Activated CD4-positive, alpha-beta T cell treated with anti-CD3 and anti-CD28 coated beads, Interleukin-2, amount 50 U/mL, for 48 hours (primary cell): ENCODE data around the gene CNN1.
"Not testable (repeated sequence)": the region's sequence is repeated elsewhere in the genome, so short reads cannot be mapped to it uniquely, and the experiment has no call there.

Experiments used
- DNase-seq, 2 experiments: peaks; one replicate each; pipeline ENCODE4 v3.0.0-alpha.2; 2020

The CNN1 gene

DNA sequence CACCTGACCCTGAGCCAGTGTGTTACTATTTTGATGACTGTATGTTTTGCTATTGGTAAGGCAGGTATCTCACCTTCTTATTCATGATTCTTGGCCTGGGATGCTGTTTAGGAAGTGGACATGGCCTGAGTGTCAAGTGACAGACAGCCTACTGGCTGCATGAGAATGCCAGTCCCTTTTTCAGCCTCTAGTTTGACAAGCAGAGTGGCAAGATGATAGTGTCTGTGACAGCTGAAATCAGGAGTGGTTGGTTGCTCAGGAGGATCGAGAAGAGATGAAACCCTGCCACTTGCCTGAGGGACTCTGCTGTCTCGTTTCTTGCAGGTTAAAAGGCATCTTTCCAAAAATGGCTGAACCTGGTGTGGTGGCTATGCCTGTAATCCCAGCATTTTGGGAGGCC, 27.5 kb downstream of the CNN1 start:
- no peak for DNase-seq

DNA sequence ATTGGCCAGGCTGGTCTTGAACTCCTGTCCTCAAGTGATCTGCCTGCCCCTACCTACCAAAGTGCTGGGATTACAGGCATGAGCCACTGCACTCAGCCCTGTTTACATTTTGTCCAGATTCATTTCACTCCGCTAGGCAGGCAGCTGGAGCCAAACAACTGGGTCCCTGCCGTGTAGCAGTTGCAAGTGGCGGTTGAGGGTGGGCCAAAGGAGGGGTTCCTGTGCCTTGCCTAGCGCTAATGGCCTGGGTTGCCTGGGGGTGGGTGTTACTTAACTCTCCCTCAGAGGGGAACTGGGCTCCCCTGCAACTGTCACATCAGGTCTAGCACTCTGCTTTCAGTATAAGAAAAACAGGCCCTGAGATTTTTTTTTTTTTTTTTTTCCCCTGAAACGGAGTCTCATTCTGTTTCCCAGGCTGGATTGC, 31.4 kb downstream of the CNN1 start:
- DNase-seq = no peak

DNA sequence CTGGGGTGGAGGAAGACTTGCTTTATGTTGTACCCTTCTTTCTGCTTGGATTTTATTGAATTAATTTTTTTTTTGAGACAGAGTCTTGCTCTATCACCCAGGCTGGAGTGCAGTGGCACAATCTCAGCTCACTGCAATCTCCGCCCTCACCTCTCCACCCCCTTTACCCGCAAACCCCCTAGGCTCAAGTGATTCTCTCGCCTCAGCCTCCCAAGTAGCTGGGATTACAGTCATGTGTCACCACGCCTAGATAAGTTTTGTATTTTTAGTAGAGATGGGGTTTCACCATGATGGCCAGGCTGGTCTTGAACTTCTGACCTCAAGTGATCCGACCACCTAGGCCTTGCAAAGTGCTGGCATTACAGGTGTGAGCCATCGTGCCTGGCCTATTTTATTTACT, 34.7 kb downstream of the CNN1 start:
- DNase-seq = not testable (repeated sequence)

- DNase-seq = not testable (repeated sequence)
Observed at GRCh38 chr19:11573763-11574162, 35.1 kb downstream of the CNN1 start.

GRCh38 chr19:11574689-11575088, 36.0 kb downstream of the CNN1 start:
- no peak for DNase-seq

DNA sequence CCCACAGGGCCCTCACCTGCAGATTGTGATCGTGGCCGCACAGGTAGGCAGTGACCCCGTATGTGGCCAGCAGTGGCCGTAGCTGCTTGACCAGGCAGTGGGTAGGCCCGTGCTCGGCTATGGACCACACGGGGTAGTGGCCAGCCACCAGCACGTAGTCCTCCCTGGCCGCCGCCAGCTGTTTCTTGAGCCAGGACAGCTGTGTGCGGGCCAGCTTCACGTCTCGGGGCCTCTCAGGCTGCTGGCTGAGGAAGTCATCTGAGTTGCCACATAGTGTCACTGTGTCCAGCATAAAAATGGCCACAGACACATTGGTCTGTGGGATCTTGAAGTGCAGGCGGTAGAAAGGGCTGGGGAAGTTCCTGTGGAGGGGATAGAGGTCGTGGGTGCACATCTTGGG, 37.6 kb downstream of the CNN1 start:
- DNase-seq = no peak

- no peak for DNase-seq
Observed at GRCh38 chr19:11577451-11578257, 39.0 kb downstream of the CNN1 start, which contains the start of gene ACP5. TSS of gene ACP5 (minus strand) at chr19:11577645. CDS start at chr19:11577317, 328 bp downstream.

DNA sequence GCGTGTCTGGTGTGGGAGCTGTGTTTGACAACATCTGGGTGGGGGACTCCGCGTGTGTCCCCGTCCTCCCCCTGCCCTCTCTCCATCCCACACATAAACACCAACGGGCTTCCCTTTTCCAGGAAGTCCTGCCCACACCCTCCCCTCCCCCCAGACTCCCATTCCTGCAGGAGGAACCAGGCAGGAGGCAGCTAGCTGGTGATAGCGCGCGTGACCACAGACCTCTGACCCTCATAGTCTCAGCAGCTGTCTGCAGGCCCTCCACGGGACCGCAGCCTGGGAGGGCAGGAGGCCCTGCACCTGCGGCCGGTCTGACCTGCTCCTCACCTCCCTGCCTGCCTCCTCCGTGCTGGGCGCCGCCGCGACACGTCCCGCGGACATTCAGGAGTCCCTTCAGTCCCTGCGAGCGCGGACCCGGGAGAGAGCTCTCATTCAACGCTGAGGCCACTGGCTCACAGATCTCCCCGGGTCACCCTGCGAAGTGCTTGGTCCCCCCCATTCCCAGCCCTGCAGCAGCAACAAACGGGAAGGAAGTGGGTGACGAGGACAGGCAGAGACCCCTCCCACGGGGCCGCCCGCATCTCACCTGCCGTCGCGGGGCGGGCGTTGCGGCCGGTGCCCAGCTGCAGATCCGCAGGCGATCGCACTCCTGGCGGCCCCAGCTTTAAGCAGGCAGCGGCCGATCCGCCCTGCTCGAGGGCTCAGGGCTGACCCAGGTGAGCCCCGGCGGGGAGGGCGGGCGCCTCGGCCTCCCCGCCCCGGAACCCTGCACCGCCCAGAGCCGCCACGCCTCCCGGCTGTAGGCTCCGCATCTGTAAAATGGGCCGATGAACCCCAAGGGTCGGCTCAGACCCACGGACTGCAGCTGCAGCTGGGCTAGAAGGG, 39.8 kb downstream of the CNN1 start:
- peak; percentile 44 to 50 for DNase-seq

GRCh38 chr19:11580116-11580515, 41.5 kb downstream of the CNN1 start:
- DNase-seq = no peak

DNA sequence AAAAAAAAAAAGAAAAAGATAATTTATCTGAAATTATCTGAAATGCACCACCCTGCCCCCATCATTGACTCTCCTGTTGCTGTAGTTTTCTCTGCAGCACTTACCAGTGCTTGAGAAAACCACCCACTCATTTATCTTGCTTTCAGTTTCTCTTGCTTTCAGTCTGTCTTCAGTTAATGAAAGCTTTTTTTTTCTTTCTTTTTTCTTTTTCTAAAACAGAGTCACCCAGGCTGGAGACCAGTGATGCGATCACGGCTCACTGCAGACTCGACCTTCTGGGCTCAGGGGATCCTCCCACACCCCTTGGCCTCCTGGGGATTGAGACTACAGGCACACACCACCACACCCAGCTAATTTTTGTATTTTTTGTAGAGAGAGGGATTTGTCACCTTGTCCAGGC, 43.1 kb downstream of the CNN1 start:
- peak; percentile 58 to 64 for DNase-seq

GRCh38 chr19:11586331-11586730, 47.7 kb downstream of the CNN1 start:
- DNase-seq = no peak

DNA sequence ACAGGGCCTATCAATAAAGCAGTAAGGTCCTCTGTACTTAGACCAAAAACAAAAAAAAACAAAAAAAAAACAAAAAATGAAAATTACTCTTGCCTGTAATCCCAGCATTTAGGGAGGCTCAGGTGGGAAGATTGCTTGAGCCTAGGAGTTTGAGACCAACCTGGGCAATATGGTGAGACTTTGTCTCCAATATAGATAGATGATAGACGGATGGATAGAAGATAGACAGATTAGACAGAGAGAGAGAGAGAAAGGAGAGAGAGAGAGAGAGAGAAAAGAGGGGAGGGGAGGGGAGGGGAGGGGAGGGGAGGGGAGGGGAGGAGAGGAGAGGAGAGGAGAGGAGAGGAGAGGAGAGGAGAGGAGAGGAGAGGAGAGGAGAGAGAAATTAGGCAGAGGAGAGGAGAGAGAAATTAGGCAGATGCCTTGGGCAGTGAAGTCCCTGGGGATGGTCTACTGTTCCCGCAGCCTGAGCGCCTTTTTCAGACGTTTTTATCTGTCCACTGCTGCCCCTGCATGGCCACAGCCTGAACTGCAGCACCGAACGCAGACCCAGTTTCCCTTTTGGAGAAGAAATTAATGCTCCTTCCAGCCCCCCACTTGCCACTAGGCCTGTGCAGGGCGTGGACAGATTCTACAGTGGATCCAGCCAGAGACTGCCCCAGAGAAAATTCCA, 48.8 kb downstream of the CNN1 start:
- peak; percentile 84 to 86 for DNase-seq

GRCh38 chr19:11587975-11588631, 49.5 kb downstream of the CNN1 start:
- no peak for DNase-seq

GRCh38 chr19:11594084-11594483, 55.4 kb downstream of the CNN1 start:
- DNase-seq = no peak

- DNase-seq = no peak
Observed at GRCh38 chr19:11596156-11596555, 57.5 kb downstream of the CNN1 start.

- DNase-seq = peak; percentile 99
Observed at GRCh38 chr19:11597202-11598102, 58.8 kb downstream of the CNN1 start, which contains the start of gene ZNF627. TSS of gene ZNF627 (plus strand) at chr19:11597483. CDS start at chr19:11597628, 145 bp downstream.

GRCh38 chr19:11598103-11598483, 59.4 kb downstream of the CNN1 start:
- DNase-seq = no peak

DNA sequence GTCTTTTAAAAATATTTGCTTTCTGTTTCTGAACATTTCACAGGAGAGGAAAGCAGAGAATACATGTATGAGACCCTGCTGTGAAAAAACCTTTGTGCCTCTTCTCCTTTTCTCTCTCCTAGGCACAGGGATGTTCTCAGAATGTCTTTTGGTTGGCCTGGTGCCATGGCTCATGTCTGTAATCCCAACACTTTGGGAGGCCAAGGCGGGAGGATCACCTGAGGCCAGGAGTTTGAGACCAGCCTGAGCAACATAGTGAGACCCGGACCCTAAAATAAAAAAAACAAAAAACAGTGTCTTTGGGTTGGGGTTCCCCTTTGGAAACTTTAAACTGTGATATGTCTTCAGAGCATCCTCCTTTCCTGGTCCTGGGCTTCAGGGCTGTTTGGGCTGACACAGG, 60.1 kb downstream of the CNN1 start:
- no peak for DNase-seq

- not testable (repeated sequence) for DNase-seq
Observed at GRCh38 chr19:11599704-11600103, 61.1 kb downstream of the CNN1 start.
